GM21619 (cell line): Measurements from ENCODE around the gene SPTBN2.
A peak's percentile ranks its signal among the peaks of the same experiment; 100 is the strongest.
"Not testable (repeated sequence)": the region's sequence is repeated elsewhere in the genome, so short reads cannot be mapped to it uniquely, and the experiment has no call there.

Experiments used
- ATAC-seq: cut with Tn5 transposase; IDR thresholded peaks from one replicate; pipeline ENCODE4 v1.9.1; 2021; ENCODE audit not compliant: unreplicated experiment

The SPTBN2 gene

GRCh38 chr11:66643745-66644437 lies 85.1 kb downstream of the SPTBN2 start:
- ATAC-seq: no peak

- ATAC-seq: no peak
Measured at GRCh38 chr11:66641834-66642233, 87.2 kb downstream of the SPTBN2 start.

GRCh38 chr11:66639814-66640340 lies 89.1 kb downstream of the SPTBN2 start:
- not testable (repeated sequence) for ATAC-seq

- ATAC-seq: no peak
Measured at GRCh38 chr11:66639066-66639813, 89.8 kb downstream of the SPTBN2 start.

GRCh38 chr11:66638177-66639065 lies 90.6 kb downstream of the SPTBN2 start, which contains the start of gene RBM4:
Gene RBM4, plus strand, starts transcription at chr11:66638703. Its CDS starts 1,009 bp downstream, at chr11:66639712.
- peak; percentile 91 for ATAC-seq

- no peak for ATAC-seq
Measured at GRCh38 chr11:66637557-66638176, 91.3 kb downstream of the SPTBN2 start.

GRCh38 chr11:66636411-66636810 lies 92.6 kb downstream of the SPTBN2 start:
- ATAC-seq: no peak
